Nephron progenitor cell (in vitro differentiated cells): Measurements from ENCODE around the gene SGCE.
A peak's percentile ranks its signal among the peaks of the same experiment; 100 is the strongest.

Experiments used
- DNase-seq: peaks from one replicate; pipeline ENCODE4 v3.0.0; 2021
- H3K27ac Mint-ChIP-seq: 2 replicates; pipeline ENCODE4 v1.8.0; 2021; ENCODE audit warnings: mild to moderate bottlenecking, moderate library complexity, mixed read lengths
- H3K27me3 Mint-ChIP-seq: 2 replicates; pipeline ENCODE4 v1.8.0; 2021; ENCODE audit warnings: mild to moderate bottlenecking, low read depth, mixed read lengths; ENCODE audit not compliant: poor library complexity
- H3K36me3 Mint-ChIP-seq: 2 replicates; pipeline ENCODE4 v1.8.0; 2021; ENCODE audit warnings: low read depth, mixed read lengths
- H3K4me1 Mint-ChIP-seq: 2 replicates; pipeline ENCODE4 v1.8.0; 2021; ENCODE audit warnings: mixed read lengths
- H3K4me3 Mint-ChIP-seq: 2 replicates; pipeline ENCODE4 v1.8.0; 2021; ENCODE audit warnings: mild to moderate bottlenecking, moderate library complexity, mixed read lengths
- H3K9me3 Mint-ChIP-seq: 2 replicates; pipeline ENCODE4 v1.8.0; 2021; ENCODE audit warnings: mild to moderate bottlenecking, moderate library complexity, mixed read lengths
- CTCF ChIP-seq: fragments of 200-600 bp; sonication (generic); IDR thresholded peaks from 2 replicates; pipeline ENCODE4 v1.5.0; 2021; ENCODE audit warnings: antibody characterized with exemption

The SGCE gene

GRCh38 chr7:94576316-94576715 lies 79.6 kb downstream of the SGCE start:
- H3K4me1 Mint-ChIP-seq = no peaks in the 10 kb centered on the region
- no peak for DNase-seq
- H3K4me3 Mint-ChIP-seq = no peak overlapping the region
- H3K9me3 Mint-ChIP-seq = peaks cover 60% of the 10 kb centered on the region
- no peak for TF ChIP-seq CTCF
- peaks cover 98% of the 10 kb centered on the region for H3K36me3 Mint-ChIP-seq
- H3K27ac Mint-ChIP-seq = no peak overlapping the region
- no peaks in the 10 kb centered on the region for H3K27me3 Mint-ChIP-seq

GRCh38 chr7:94575646-94576045 lies 80.3 kb downstream of the SGCE start:
- H3K9me3 Mint-ChIP-seq = peaks cover 65% of the 10 kb centered on the region
- H3K4me1 Mint-ChIP-seq = no peaks in the 10 kb centered on the region
- H3K27ac Mint-ChIP-seq = no peak overlapping the region
- TF ChIP-seq CTCF = no peak
- DNase-seq = no peak
- peaks cover 98% of the 10 kb centered on the region for H3K36me3 Mint-ChIP-seq
- H3K27me3 Mint-ChIP-seq = no peaks in the 10 kb centered on the region
- no peak overlapping the region for H3K4me3 Mint-ChIP-seq

GRCh38 chr7:94571816-94572215 lies 84.1 kb downstream of the SGCE start:
- DNase-seq = no peak
- H3K9me3 Mint-ChIP-seq = peaks cover 76% of the 10 kb centered on the region
- H3K4me3 Mint-ChIP-seq = no peak overlapping the region
- H3K27me3 Mint-ChIP-seq = no peaks in the 10 kb centered on the region
- TF ChIP-seq CTCF = no peak
- H3K27ac Mint-ChIP-seq = no peak overlapping the region
- peaks cover 85% of the 10 kb centered on the region for H3K36me3 Mint-ChIP-seq
- no peaks in the 10 kb centered on the region for H3K4me1 Mint-ChIP-seq

DNA sequence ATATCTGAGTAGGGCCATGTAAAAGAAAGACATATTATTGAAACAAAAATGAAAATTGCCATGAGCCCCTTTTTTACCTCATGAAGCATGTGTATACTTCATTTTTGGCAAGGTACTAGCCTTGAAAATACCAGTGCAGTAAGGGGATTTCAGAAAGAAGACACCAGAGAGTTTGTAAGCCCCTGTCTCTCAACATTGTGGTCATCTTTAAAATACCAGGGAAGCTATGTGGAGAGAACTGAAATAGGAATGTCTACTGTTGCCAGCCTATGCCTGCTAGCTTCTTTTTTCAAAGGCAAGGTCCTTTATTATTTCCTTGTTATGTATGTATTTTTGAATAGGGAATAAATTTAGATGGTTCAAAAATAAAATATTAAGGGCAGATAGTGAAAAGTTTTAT lies 88.5 kb downstream of the SGCE start:
- no peak for TF ChIP-seq CTCF
- Mint-ChIP-seq H3K27me3 (no peaks in the 10 kb centered on the region), H3K4me3 (no peak overlapping the region), H3K4me1 (no peaks in the 10 kb centered on the region), H3K9me3 (peaks cover 32% of the 10 kb centered on the region), H3K36me3 (peaks cover 52% of the 10 kb centered on the region), H3K27ac (peak overlapping the region; percentile 22)
- no peak for DNase-seq

- peaks cover 13% of the 10 kb centered on the region for H3K9me3 Mint-ChIP-seq
- no peak overlapping the region for H3K27ac Mint-ChIP-seq
- H3K27me3 Mint-ChIP-seq = no peaks in the 10 kb centered on the region
- H3K4me1 Mint-ChIP-seq = no peaks in the 10 kb centered on the region
- TF ChIP-seq CTCF = no peak
- H3K36me3 Mint-ChIP-seq = peaks cover 38% of the 10 kb centered on the region
- DNase-seq = no peak
- H3K4me3 Mint-ChIP-seq = no peak overlapping the region
Observed at GRCh38 chr7:94565247-94565894, 90.6 kb downstream of the SGCE start.

DNA sequence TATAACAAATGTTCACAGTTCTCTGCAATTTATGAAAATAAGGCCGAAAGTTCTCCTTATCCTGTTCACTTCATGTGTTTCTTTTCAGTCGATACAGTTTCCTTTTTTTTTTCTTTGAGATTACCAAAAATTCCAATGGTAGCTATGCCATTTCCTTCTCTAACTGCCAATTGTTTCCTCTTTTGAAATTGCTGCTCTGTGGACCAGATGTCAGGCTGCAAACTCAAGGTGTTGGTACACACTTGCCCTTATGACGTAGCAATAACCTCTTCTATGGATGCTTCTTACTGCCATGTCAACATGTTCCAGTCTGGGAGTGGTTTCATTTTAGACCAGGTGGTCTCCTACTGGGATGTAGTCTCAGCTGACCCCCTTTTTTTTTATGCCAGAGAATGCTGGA lies 93.4 kb downstream of the SGCE start:
- Mint-ChIP-seq H3K27ac (no peak overlapping the region), H3K36me3 (peaks cover 31% of the 10 kb centered on the region), H3K9me3 (no peaks in the 10 kb centered on the region), H3K4me3 (no peak overlapping the region), H3K4me1 (no peaks in the 10 kb centered on the region), H3K27me3 (no peaks in the 10 kb centered on the region)
- DNase-seq = no peak
- TF ChIP-seq CTCF = no peak
